AML-193 (cell line): ENCODE measurements around the gene HSD17B13.
A peak's percentile ranks its signal among the peaks of the same experiment; 100 is the strongest.
"Not testable (repeated sequence)": the region's sequence is repeated elsewhere in the genome, so short reads cannot be mapped to it uniquely, and the experiment has no call there.

ENCODE experiments used
- DNase-seq, 2 experiments: peaks; one replicate each; lab custom pipeline; 2025; lab: John Stamatoyannopoulos, UW

The HSD17B13 gene

GRCh38 chr4:87316961-87317360 lies 5.7 kb downstream of the HSD17B13 start:
- DNase-seq: no peak

GRCh38 chr4:87315000-87315399 lies 7.7 kb downstream of the HSD17B13 start:
- DNase-seq: not testable (repeated sequence)

- DNase-seq: no peak
These were observed 8.9 kb downstream of the HSD17B13 start for GRCh38 chr4:87313756-87314155.

GRCh38 chr4:87311684-87312083 lies 11.0 kb downstream of the HSD17B13 start:
- no peak for DNase-seq

- DNase-seq: no peak
These were observed 11.9 kb downstream of the HSD17B13 start for GRCh38 chr4:87310691-87311335.

GRCh38 chr4:87309625-87310024 lies 13.1 kb downstream of the HSD17B13 start:
- DNase-seq: no peak

GRCh38 chr4:87306056-87306455 lies 16.6 kb downstream of the HSD17B13 start:
- DNase-seq: no peak

GRCh38 chr4:87305562-87305961 lies 17.1 kb downstream of the HSD17B13 start:
- DNase-seq: no peak

- no peak for DNase-seq
These were observed 17.8 kb downstream of the HSD17B13 start for GRCh38 chr4:87304745-87305432.

GRCh38 chr4:87299898-87300297 lies 22.8 kb downstream of the HSD17B13 start:
- DNase-seq: no peak

- no peak for DNase-seq
These were observed 24.3 kb downstream of the HSD17B13 start for GRCh38 chr4:87298362-87298761.

GRCh38 chr4:87294911-87295310 lies 27.8 kb downstream of the HSD17B13 start:
- not testable (repeated sequence) for DNase-seq

GRCh38 chr4:87293889-87294288 lies 28.8 kb downstream of the HSD17B13 start:
- DNase-seq: not testable (repeated sequence)

GRCh38 chr4:87286970-87287369 lies 35.7 kb downstream of the HSD17B13 start:
- DNase-seq: no peak

- DNase-seq: not testable (repeated sequence)
These were observed 38.4 kb downstream of the HSD17B13 start for GRCh38 chr4:87284268-87284667.

GRCh38 chr4:87283151-87283550 lies 39.5 kb downstream of the HSD17B13 start:
- DNase-seq: no peak

GRCh38 chr4:87281603-87282002 lies 41.1 kb downstream of the HSD17B13 start:
- DNase-seq: no peak

- DNase-seq: no peak
These were observed 44.3 kb downstream of the HSD17B13 start for GRCh38 chr4:87278335-87278794.

GRCh38 chr4:87275311-87275710 lies 47.4 kb downstream of the HSD17B13 start:
- DNase-seq: no peak

GRCh38 chr4:87274803-87275202 lies 47.9 kb downstream of the HSD17B13 start:
- no peak for DNase-seq

GRCh38 chr4:87274327-87274726 lies 48.4 kb downstream of the HSD17B13 start:
- DNase-seq: no peak

- no peak for DNase-seq
These were observed 51.9 kb downstream of the HSD17B13 start for GRCh38 chr4:87270825-87271224.

- peak; percentile 40 to 50 for DNase-seq
These were observed 52.5 kb downstream of the HSD17B13 start for GRCh38 chr4:87270144-87270543.

- DNase-seq: no peak
These were observed 54.3 kb downstream of the HSD17B13 start for GRCh38 chr4:87268411-87268810.
